Hematopoietic multipotent progenitor cell treated with erythropoietin and hydrocortisone succinate and interleukin-3 and kit ligand, for 4 days (in vitro differentiated cells): ENCODE results near the gene FNBP1L.

Experiments
- DNase-seq: peaks from one replicate; pipeline ENCODE4 v3.0.0-alpha.2; 2015

FNBP1L gene

GRCh38 chr1:93447481-93448291 is at the start of gene FNBP1L:
FNBP1L (plus strand) TSS chr1:93448118; CDS start chr1:93448282, 164 bp downstream.
- peak; percentile 89 for DNase-seq

GRCh38 chr1:93399781-93400180 is 48.1 kb upstream of the FNBP1L start:
- no peak for DNase-seq

- no peak for DNase-seq
Observed at GRCh38 chr1:93408203-93408602, 39.7 kb upstream of the FNBP1L start.

GRCh38 chr1:93411000-93411399 is 36.9 kb upstream of the FNBP1L start:
- DNase-seq: no peak

GRCh38 chr1:93414749-93415148 is 33.2 kb upstream of the FNBP1L start:
- peak; percentile 47 for DNase-seq

- DNase-seq: peak; percentile 8
Observed at GRCh38 chr1:93415296-93415695, 32.6 kb upstream of the FNBP1L start.

- DNase-seq: no peak
Observed at GRCh38 chr1:93416183-93416582, 31.7 kb upstream of the FNBP1L start.

GRCh38 chr1:93419344-93419743 is 28.6 kb upstream of the FNBP1L start:
- no peak for DNase-seq

- DNase-seq: no peak
Observed at GRCh38 chr1:93420400-93420799, 27.5 kb upstream of the FNBP1L start.

GRCh38 chr1:93426181-93426580 is 21.7 kb upstream of the FNBP1L start:
- DNase-seq: no peak

GRCh38 chr1:93427656-93428055 is 20.3 kb upstream of the FNBP1L start:
- DNase-seq: no peak

- DNase-seq: no peak
Observed at GRCh38 chr1:93433407-93433961, 14.4 kb upstream of the FNBP1L start.

- DNase-seq: no peak
Observed at GRCh38 chr1:93434088-93434487, 13.8 kb upstream of the FNBP1L start.

- no peak for DNase-seq
Observed at GRCh38 chr1:93434987-93435386, 12.9 kb upstream of the FNBP1L start.

- DNase-seq: no peak
Observed at GRCh38 chr1:93435443-93435842, 12.5 kb upstream of the FNBP1L start.

- DNase-seq: no peak
Observed at GRCh38 chr1:93436496-93436895, 11.4 kb upstream of the FNBP1L start.

- peak; percentile 82 for DNase-seq
Observed at GRCh38 chr1:93437976-93438605, 9.8 kb upstream of the FNBP1L start.

- no peak for DNase-seq
Observed at GRCh38 chr1:93438716-93439115, 9.2 kb upstream of the FNBP1L start.

- no peak for DNase-seq
Observed at GRCh38 chr1:93440272-93440671, 7.6 kb upstream of the FNBP1L start.

- no peak for DNase-seq
Observed at GRCh38 chr1:93440706-93441105, 7.2 kb upstream of the FNBP1L start.

GRCh38 chr1:93441589-93441988 is 6.3 kb upstream of the FNBP1L start:
- DNase-seq: no peak

GRCh38 chr1:93442008-93442666 is 5.8 kb upstream of the FNBP1L start:
- DNase-seq: peak; percentile 87

- DNase-seq: no peak
Observed at GRCh38 chr1:93442741-93443140, 5.2 kb upstream of the FNBP1L start.

- DNase-seq: no peak
Observed at GRCh38 chr1:93443454-93443853, 4.5 kb upstream of the FNBP1L start.
